Kidney tubule cell (primary cell): ENCODE data around the gene ZNF280B.
A peak's percentile ranks its signal among the peaks of the same experiment; 100 is the strongest.
"Not testable (repeated sequence)": the region's sequence is repeated elsewhere in the genome, so short reads cannot be mapped to it uniquely, and the experiment has no call there.

Experiments
- DNase-seq: peaks from one replicate; pipeline ENCODE4 v3.0.0-alpha.2; 2018; ENCODE audit warnings: low spot score

Gene ZNF280B

GRCh38 chr22:22507743-22508273 lies 734 bp downstream of the ZNF280B start:
- no peak for DNase-seq

GRCh38 chr22:22506736-22507135 lies 1.8 kb downstream of the ZNF280B start:
- DNase-seq = no peak

- DNase-seq = no peak
Observed at GRCh38 chr22:22498267-22498666, 10.3 kb downstream of the ZNF280B start.

- DNase-seq = not testable (repeated sequence)
Observed at GRCh38 chr22:22491589-22491988, 17.0 kb downstream of the ZNF280B start.

GRCh38 chr22:22488736-22489135 lies 19.8 kb downstream of the ZNF280B start:
- DNase-seq = no peak

GRCh38 chr22:22487869-22488597 lies 20.5 kb downstream of the ZNF280B start:
- no peak for DNase-seq

- no peak for DNase-seq
Observed at GRCh38 chr22:22487059-22487458, 21.5 kb downstream of the ZNF280B start.

GRCh38 chr22:22486132-22486899 lies 22.2 kb downstream of the ZNF280B start:
- DNase-seq = no peak

GRCh38 chr22:22485524-22485923 lies 23.0 kb downstream of the ZNF280B start:
- no peak for DNase-seq

GRCh38 chr22:22484023-22484422 lies 24.5 kb downstream of the ZNF280B start:
- no peak for DNase-seq

GRCh38 chr22:22480940-22481339 lies 27.6 kb downstream of the ZNF280B start:
- no peak for DNase-seq

- DNase-seq = peak; percentile 26
Observed at GRCh38 chr22:22479999-22480532, 28.5 kb downstream of the ZNF280B start.

GRCh38 chr22:22479116-22479515 lies 29.4 kb downstream of the ZNF280B start:
- DNase-seq = no peak

- no peak for DNase-seq
Observed at GRCh38 chr22:22478470-22478869, 30.1 kb downstream of the ZNF280B start.

- no peak for DNase-seq
Observed at GRCh38 chr22:22474733-22475132, 33.8 kb downstream of the ZNF280B start.

- not testable (repeated sequence) for DNase-seq
Observed at GRCh38 chr22:22471104-22471503, 37.4 kb downstream of the ZNF280B start.

GRCh38 chr22:22469527-22469926 lies 39.0 kb downstream of the ZNF280B start:
- DNase-seq = no peak

GRCh38 chr22:22468794-22469469 lies 39.6 kb downstream of the ZNF280B start:
- DNase-seq = not testable (repeated sequence)

GRCh38 chr22:22467112-22467511 lies 41.4 kb downstream of the ZNF280B start:
- DNase-seq = no peak

GRCh38 chr22:22465782-22466181 lies 42.8 kb downstream of the ZNF280B start:
- no peak for DNase-seq

- DNase-seq = no peak
Observed at GRCh38 chr22:22465094-22465602, 43.4 kb downstream of the ZNF280B start.

GRCh38 chr22:22464541-22465054 lies 43.9 kb downstream of the ZNF280B start:
- no peak for DNase-seq
